ENCODE measurements around the gene SAC3D1.

DNA sequence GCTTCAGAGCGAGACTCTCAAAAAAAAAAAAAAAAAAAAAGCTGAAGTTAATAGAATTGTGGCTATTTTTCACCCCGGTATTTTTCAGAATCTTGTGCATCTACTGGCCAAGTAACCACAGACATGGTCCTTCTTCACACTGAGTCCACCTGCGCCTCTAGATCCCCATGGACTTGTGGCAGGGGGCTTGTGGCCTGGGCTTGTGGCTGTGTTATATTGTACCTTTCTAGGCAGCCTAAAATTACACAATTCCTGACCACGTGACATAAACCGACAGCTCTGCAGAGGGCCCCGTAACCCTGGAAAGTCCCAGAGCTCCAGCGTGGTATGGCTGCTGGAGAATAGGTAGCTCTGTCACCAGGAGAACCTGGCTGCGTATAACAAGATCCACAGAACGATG lies 28.2 kb downstream of the SAC3D1 start:
- TF ChIP-seq EZH2 (IDR thresholded peaks at IDR 0.05; ENCODE audit: insufficient read depth, poor library complexity, severe bottlenecking) (no peak), EZH2phosphoT487 (IDR thresholded peaks at IDR 0.05; ENCODE audit: insufficient read depth, low read depth) (no peak)
